SK-N-SH treated with all-trans-retinoic acid at 6 μM for 48 hours (cell line): Measurements from ENCODE around the gene LRRC40.

ENCODE experiments used
- ATAC-seq: fragments of 200-7000 bp; cut with Tn5 transposase; 3 replicates; pipeline ENCODE4 v1.9.1; 2020; ENCODE audit warnings: mild to moderate bottlenecking, moderate library complexity
- ARNTL ChIP-seq: fragments of 450-650 bp; formaldehyde crosslinking; IDR thresholded peaks from 2 replicates; pipeline ENCODE4 v1.5.0; 2020; ENCODE audit warnings: low read depth, mild to moderate bottlenecking, moderate library complexity, borderline replicate concordance
- CREB5 ChIP-seq: fragments of 250-450 bp; sonication (Bioruptor Pico); IDR thresholded peaks from 2 replicates; pipeline ENCODE4 v1.5.1; 2020; ENCODE audit warnings: low read depth, mild to moderate bottlenecking, moderate library complexity
- CSDC2 ChIP-seq: fragments of 250-450 bp; sonication (Bioruptor Pico); IDR thresholded peaks from 2 replicates; pipeline ENCODE4 v1.5.0; 2020; ENCODE audit warnings: mild to moderate bottlenecking, moderate library complexity
- ESRRG ChIP-seq: fragments of 250-450 bp; sonication (Bioruptor Pico); IDR thresholded peaks from 2 replicates; pipeline ENCODE4 v1.6.1; 2021; ENCODE audit warnings: mild to moderate bottlenecking
- GLIS3 ChIP-seq: fragments of 250-450 bp; sonication (Bioruptor Pico); IDR thresholded peaks from 2 replicates; pipeline ENCODE4 v1.5.0; 2020; ENCODE audit warnings: mild to moderate bottlenecking, moderate library complexity
- OSR1 ChIP-seq: fragments of 250-450 bp; sonication (Bioruptor Pico); IDR thresholded peaks from 2 replicates; pipeline ENCODE4 v1.8.0; 2022; ENCODE audit warnings: moderate library complexity, mild to moderate bottlenecking, inconsistent platforms
- PATZ1 ChIP-seq: fragments of 250-450 bp; sonication (Bioruptor Pico); IDR thresholded peaks from 2 replicates; pipeline ENCODE4 v1.8.0; 2020; ENCODE audit warnings: mild to moderate bottlenecking, moderate library complexity, borderline replicate concordance
- PPARA ChIP-seq: fragments of 250-450 bp; sonication (Bioruptor Pico); IDR thresholded peaks from 2 replicates; pipeline ENCODE4 v1.5.0; 2020; ENCODE audit warnings: mild to moderate bottlenecking, borderline replicate concordance
- RARB ChIP-seq: fragments of 250-450 bp; sonication (Bioruptor Pico); IDR thresholded peaks from 2 replicates; pipeline ENCODE4 v1.8.0; 2021; ENCODE audit warnings: mild to moderate bottlenecking, moderate library complexity
- SNAI2 ChIP-seq: fragments of 250-450 bp; sonication (Bioruptor Pico); IDR thresholded peaks from 2 replicates; pipeline ENCODE4 v1.5.0; 2020; ENCODE audit warnings: mild to moderate bottlenecking, moderate library complexity
- TCF4 ChIP-seq: fragments of 250-450 bp; sonication (Bioruptor Pico); IDR thresholded peaks from 2 replicates; pipeline ENCODE4 v1.8.0; 2021; ENCODE audit warnings: mild to moderate bottlenecking, moderate library complexity, borderline replicate concordance
- TOX ChIP-seq: fragments of 250-450 bp; sonication (Bioruptor Pico); IDR thresholded peaks from 2 replicates; pipeline ENCODE4 v1.8.0; 2021; ENCODE audit warnings: mild to moderate bottlenecking, moderate library complexity, borderline replicate concordance
- TSHZ2 ChIP-seq: fragments of 250-450 bp; sonication (Bioruptor Pico); IDR thresholded peaks from 2 replicates; pipeline ENCODE4 v1.5.0; 2020; ENCODE audit warnings: mild to moderate bottlenecking, moderate library complexity
- ZC3H10 ChIP-seq: fragments of 250-450 bp; sonication (Bioruptor Pico); IDR thresholded peaks from 2 replicates; pipeline ENCODE4 v1.5.1; 2021; ENCODE audit warnings: mild to moderate bottlenecking, moderate library complexity
- ZFP3 ChIP-seq: fragments of 250-450 bp; sonication (Bioruptor Pico); IDR thresholded peaks from 2 replicates; pipeline ENCODE4 v1.5.0; 2020; ENCODE audit warnings: mild to moderate bottlenecking, moderate library complexity
- ZFP30 ChIP-seq: fragments of 450-650 bp; formaldehyde crosslinking; IDR thresholded peaks from 2 replicates; pipeline ENCODE4 v1.5.0; 2022; ENCODE audit warnings: mild to moderate bottlenecking, moderate library complexity
- ZNF565 ChIP-seq: fragments of 450-650 bp; formaldehyde crosslinking; conservative IDR thresholded peaks from 2 replicates; pipeline ENCODE4 v1.5.0; 2020; ENCODE audit warnings: low read depth, mild to moderate bottlenecking, moderate library complexity
- ZNF70 ChIP-seq: fragments of 450-650 bp; formaldehyde crosslinking; IDR thresholded peaks from 2 replicates; pipeline ENCODE4 v1.5.0; 2020; ENCODE audit warnings: mild to moderate bottlenecking, moderate library complexity
- ZNF8 ChIP-seq: fragments of 450-650 bp; formaldehyde crosslinking; IDR thresholded peaks from 2 replicates; pipeline ENCODE4 v1.5.0; 2020; ENCODE audit warnings: mild to moderate bottlenecking, moderate library complexity
- TF ChIP-seq, protein P1 (sequence below): fragments of 250-450 bp; sonication (Bioruptor Pico); IDR thresholded peaks from 2 replicates; pipeline ENCODE4 v1.8.0; 2021; ENCODE audit warnings: low read depth, mild to moderate bottlenecking, moderate library complexity, borderline replicate concordance

LRRC40 gene

GRCh38 chr1:70220015-70220414, 14.6 kb upstream of the LRRC40 start:
- TF ChIP-seq, protein P1, sequence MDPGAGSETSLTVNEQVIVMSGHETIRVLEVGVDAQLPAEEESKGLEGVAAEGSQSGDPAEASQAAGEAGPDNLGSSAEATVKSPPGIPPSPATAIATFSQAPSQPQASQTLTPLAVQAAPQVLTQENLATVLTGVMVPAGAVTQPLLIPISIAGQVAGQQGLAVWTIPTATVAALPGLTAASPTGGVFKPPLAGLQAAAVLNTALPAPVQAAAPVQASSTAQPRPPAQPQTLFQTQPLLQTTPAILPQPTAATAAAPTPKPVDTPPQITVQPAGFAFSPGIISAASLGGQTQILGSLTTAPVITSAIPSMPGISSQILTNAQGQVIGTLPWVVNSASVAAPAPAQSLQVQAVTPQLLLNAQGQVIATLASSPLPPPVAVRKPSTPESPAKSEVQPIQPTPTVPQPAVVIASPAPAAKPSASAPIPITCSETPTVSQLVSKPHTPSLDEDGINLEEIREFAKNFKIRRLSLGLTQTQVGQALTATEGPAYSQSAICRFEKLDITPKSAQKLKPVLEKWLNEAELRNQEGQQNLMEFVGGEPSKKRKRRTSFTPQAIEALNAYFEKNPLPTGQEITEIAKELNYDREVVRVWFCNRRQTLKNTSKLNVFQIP = no peak
- no peak for TF ChIP-seq PPARA (CRISPR knock-in tag)
- no peak for TF ChIP-seq TCF4
- no peak for TF ChIP-seq ARNTL (CRISPR knock-in tag)
- no peak for TF ChIP-seq ESRRG (CRISPR knock-in tag)
- no peak for TF ChIP-seq TOX (CRISPR knock-in tag)
- TF ChIP-seq, all 23 proteins: peak for 0
- ATAC-seq = no peak

GRCh38 chr1:70211541-70211940, 6.2 kb upstream of the LRRC40 start:
- ATAC-seq = no peak
- TF ChIP-seq ESRRG (CRISPR knock-in tag) = no peak
- TF ChIP-seq PATZ1 (CRISPR knock-in tag) = no peak
- TF ChIP-seq ZNF70 (CRISPR knock-in tag) = no peak
- no peak for TF ChIP-seq CREB5 (CRISPR knock-in tag)
- TF ChIP-seq PPARA (CRISPR knock-in tag) = no peak
- TF ChIP-seq ARNTL (CRISPR knock-in tag) = no peak
- TF ChIP-seq GLIS3 = no peak
- no peak for TF ChIP-seq TSHZ2 (CRISPR knock-in tag)
- no peak for TF ChIP-seq ZNF565 (CRISPR knock-in tag)
- no peak for TF ChIP-seq CSDC2 (CRISPR knock-in tag)
- no peak for TF ChIP-seq ZC3H10
- TF ChIP-seq RARB (CRISPR knock-in tag) = no peak
- TF ChIP-seq, all 23 proteins: peak for 0

DNA sequence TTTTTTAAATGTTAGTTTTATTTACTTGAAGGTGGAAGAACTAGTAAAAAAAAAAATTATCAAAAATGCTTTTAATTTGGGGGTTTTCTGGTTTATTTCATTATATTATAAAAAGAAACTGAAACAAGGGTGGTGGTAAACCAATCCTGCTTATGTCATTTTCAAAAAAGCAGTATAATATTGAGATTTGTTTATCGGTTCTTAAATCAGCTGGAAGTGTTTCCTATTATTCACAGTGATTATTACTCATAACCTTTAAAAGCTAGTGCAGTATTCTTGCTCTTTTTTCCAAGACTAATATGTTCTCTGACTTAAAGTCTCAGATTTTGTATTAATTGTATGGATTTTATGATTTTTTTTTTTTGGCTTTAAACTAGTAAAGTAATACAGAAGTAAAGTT, 5.4 kb upstream of the LRRC40 start:
- no peak for ATAC-seq
- TF ChIP-seq ARNTL (CRISPR knock-in tag) (no peak), GLIS3 (no peak), ZFP30 (CRISPR knock-in tag) (no peak), ZNF8 (CRISPR knock-in tag) (no peak), OSR1 (CRISPR knock-in tag) (no peak), PPARA (CRISPR knock-in tag) (no peak), TOX (CRISPR knock-in tag) (no peak), ESRRG (CRISPR knock-in tag) (no peak), ZNF565 (CRISPR knock-in tag) (no peak), ZFP3 (CRISPR knock-in tag) (no peak), SNAI2 (CRISPR knock-in tag) (no peak)
- TF ChIP-seq, protein P1 = no peak
